ENCODE data around the gene RANBP9.
A peak's percentile ranks its signal among the peaks of the same experiment; 100 is the strongest.

Gene RANBP9

DNA sequence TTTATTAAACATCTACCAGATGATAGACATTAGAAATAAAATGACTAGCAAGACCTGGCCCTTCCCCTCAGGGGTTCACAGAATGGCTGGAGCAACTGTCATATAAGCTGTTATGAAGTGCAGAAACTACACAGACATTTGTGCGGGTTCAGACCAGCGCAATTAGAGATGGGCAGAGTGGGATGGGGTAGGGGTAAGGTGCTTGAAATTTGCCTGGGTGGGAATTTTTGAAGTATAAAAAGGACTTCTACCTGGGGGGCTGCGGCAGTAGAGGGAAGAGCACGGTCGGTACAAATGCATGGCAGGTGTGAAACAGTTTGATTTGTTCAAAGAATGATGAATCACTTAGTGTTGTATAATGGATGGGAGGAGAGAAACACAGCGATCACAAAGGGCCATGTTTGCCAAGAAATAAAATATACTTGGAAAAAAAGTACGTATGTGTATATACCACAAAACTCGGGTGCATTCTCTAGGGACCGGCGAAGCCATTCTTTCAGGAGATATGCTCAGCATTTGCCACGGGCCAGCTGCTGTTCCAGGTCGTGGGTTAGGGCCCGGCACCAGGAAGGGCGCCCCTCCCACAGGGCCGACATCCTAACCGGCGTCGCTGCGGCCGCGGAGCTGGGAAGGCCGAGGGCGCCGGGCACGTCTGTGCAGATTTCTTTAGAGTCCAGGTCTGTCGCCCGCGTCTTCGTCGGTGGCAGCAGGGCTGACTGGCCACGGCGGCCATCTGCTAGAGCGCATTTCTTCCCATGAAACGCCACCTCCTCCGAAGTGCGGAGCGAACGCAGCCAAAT is 97.3 kb downstream of the RANBP9 start:
- TF ChIP-seq, protein P1, sequence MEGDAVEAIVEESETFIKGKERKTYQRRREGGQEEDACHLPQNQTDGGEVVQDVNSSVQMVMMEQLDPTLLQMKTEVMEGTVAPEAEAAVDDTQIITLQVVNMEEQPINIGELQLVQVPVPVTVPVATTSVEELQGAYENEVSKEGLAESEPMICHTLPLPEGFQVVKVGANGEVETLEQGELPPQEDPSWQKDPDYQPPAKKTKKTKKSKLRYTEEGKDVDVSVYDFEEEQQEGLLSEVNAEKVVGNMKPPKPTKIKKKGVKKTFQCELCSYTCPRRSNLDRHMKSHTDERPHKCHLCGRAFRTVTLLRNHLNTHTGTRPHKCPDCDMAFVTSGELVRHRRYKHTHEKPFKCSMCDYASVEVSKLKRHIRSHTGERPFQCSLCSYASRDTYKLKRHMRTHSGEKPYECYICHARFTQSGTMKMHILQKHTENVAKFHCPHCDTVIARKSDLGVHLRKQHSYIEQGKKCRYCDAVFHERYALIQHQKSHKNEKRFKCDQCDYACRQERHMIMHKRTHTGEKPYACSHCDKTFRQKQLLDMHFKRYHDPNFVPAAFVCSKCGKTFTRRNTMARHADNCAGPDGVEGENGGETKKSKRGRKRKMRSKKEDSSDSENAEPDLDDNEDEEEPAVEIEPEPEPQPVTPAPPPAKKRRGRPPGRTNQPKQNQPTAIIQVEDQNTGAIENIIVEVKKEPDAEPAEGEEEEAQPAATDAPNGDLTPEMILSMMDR (IDR thresholded peaks at IDR 0.05; ENCODE audit: unreplicated experiment in 3 of 3), result no peak
- H3K4me1 Mint-ChIP-seq, result peaks cover 41% of the 10 kb centered on the region
- H3K9me3 Mint-ChIP-seq, result no peaks in the 10 kb centered on the region

DNA sequence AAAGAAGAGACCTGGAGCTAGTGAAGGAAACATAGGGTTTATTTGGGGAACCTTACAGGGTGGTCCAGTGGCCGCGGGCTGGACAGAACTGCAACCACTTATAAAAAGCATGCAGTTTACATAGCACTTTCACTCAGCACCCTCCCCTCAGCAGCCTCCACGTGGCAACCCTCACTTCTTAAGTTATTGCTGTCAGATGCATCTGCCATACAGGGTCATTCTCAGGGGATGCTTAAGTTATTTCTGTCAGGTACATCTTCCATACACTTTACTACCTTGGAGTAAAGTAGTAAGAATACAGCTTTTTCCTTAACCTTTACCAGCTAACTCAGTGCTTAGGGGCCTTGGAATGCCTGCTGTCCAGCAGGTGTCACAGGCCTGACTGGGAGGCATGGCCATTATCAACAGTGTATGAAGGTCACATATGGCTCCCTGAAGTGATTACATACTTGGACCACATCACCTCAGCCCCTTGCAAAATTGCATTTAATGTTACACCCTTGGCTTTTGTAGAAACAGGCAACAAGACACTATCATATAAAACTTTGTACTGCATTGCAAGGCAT is 98.5 kb downstream of the RANBP9 start:
- H3K27me3 Mint-ChIP-seq (ENCODE audit: low read depth), result no peaks in the 10 kb centered on the region
- H3K4me3 Mint-ChIP-seq, result peak overlapping the region; percentile 93 to 99 (median 99)
- H3K4me1 Mint-ChIP-seq, result peaks cover 41% of the 10 kb centered on the region
- H3K9me3 Mint-ChIP-seq, result no peaks in the 10 kb centered on the region
- TF ChIP-seq, protein P1 (IDR thresholded peaks at IDR 0.05; ENCODE audit: unreplicated experiment in 3 of 3), result no peak
- H3K27ac Mint-ChIP-seq, result peak overlapping the region in 2 of 3 experiments; percentile 82 to 88
- H3K36me3 Mint-ChIP-seq (ENCODE audit: low read depth), result peaks cover 29% of the 10 kb centered on the region

More for the DNA sequence above, 97.3 kb downstream of the RANBP9 start:
- H3K4me3 Mint-ChIP-seq, result peak overlapping the region; percentile 93 to 99 (median 99)
- peak overlapping the region; percentile 82 to 97 (median 88) for H3K27ac Mint-ChIP-seq
- no peaks in the 10 kb centered on the region for H3K27me3 Mint-ChIP-seq (ENCODE audit: low read depth)
- H3K36me3 Mint-ChIP-seq (ENCODE audit: low read depth), result peaks cover 37% of the 10 kb centered on the region

DNA sequence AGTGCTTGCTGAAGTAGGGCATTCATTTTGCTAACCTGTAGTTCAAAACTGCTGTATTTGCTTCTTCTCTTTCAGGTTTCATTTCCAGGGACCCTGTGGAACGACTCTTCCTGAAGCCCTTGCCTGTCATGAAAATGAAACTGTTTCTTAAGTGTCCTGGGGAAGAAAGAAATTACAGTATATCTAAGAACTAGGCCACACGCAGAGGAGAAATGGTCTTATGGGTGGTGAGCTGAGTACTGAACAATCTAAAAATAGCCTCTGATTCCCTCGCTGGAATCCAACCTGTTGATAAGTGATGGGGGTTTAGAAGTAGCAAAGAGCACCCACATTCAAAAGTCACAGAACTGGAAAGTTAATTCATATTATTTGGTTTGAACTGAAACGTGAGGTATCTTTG is 99.9 kb downstream of the RANBP9 start:
- Mint-ChIP-seq H3K27ac (no peak overlapping the region), H3K27me3 (ENCODE audit: low read depth) (no peaks in the 10 kb centered on the region), H3K36me3 (ENCODE audit: low read depth) (peaks cover 26% of the 10 kb centered on the region), H3K4me1 (peaks cover 31% of the 10 kb centered on the region), H3K9me3 (no peaks in the 10 kb centered on the region), H3K4me3 (peak overlapping the region in 2 of 3 experiments; percentile 37 to 47)
- TF ChIP-seq, protein P1 (IDR thresholded peaks at IDR 0.05; ENCODE audit: unreplicated experiment in 3 of 3), result no peak

DNA sequence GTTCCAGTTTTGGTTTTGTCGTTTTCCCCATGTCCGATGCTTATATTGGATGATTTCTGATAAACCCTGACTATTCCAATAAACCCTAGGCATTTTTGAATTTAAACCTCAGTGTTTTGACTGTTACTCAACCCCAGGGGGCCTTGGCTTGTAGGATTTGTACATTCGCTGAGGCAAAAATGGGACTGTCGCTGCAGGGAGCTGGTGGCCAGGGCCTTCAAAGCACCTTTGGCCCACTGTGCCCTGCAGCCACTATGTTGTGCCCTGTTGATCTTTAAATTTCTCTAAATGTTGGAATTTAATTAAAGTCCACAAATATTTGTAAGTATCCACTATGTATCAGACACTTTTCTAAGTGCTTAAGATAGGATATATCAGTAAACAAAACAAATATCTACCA is 106.0 kb downstream of the RANBP9 start:
- no peaks in the 10 kb centered on the region for H3K27me3 Mint-ChIP-seq (ENCODE audit: low read depth)
- TF ChIP-seq, protein P1 (IDR thresholded peaks at IDR 0.05; ENCODE audit: unreplicated experiment in 3 of 3), result no peak
- no peak overlapping the region for H3K27ac Mint-ChIP-seq
- H3K4me3 Mint-ChIP-seq, result no peak overlapping the region
- H3K36me3 Mint-ChIP-seq (ENCODE audit: low read depth), result peaks cover 53% of the 10 kb centered on the region
- H3K4me1 Mint-ChIP-seq, result no peaks in the 10 kb centered on the region
- no peaks in the 10 kb centered on the region for H3K9me3 Mint-ChIP-seq

DNA sequence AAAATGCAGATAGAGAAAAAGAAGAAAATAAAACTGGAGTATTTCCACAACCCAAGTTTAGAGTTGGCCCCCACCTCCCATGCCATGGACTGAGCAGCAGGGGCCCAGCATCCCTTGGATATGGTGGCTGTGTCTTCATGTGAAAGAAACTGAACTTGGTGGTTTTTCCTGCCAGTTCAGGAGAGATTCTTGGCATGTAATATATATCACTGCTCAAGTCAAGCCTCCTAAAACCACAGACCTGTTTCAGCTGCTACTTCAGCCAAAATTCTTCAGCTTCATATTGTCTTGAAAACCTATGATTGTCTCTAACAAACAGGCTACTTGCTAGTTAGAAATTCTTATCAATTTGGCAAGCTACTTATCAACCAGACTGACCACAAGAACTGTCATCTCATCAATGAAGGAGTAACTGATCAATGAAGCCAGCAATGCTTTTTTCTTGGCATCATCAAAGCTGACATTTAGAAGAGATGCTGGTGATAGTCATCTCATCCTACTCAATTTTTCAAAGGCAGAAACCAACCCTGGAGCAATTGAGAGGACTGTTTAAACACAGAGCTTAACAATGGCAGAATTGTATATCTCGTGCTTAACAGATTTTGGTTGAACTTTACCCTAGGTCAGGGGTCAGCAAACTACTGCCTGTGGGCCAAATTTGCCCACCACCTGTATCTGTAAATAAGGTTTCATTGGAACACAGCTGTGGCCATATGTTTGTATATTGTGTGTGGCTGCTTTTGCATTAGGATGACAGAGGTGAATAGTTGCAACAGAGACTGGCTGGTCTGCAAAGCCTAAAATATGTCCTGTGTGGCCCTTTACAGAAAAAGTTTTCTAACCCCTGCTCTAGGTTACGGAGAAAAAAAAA is 106.9 kb downstream of the RANBP9 start:
- Mint-ChIP-seq H3K9me3 (no peaks in the 10 kb centered on the region), H3K4me3 (no peak overlapping the region), H3K4me1 (no peaks in the 10 kb centered on the region), H3K27me3 (ENCODE audit: low read depth) (no peaks in the 10 kb centered on the region), H3K27ac (no peak overlapping the region), H3K36me3 (ENCODE audit: low read depth) (peaks cover 55% of the 10 kb centered on the region)
- TF ChIP-seq, protein P1 (IDR thresholded peaks at IDR 0.05; ENCODE audit: unreplicated experiment in 3 of 3), result no peak
